H1 (cell line): Measurements from ENCODE around the gene PIGH.

ENCODE experiments used
- CEBPB ChIP-seq: IDR thresholded peaks from 2 replicates; pipeline ENCODE4 v1.6.1; 2012; ENCODE audit warnings: low read depth, low read length
- POLR2A ChIP-seq, 2 experiments: IDR thresholded peaks; 1 replicate in 1 of 2; 2 replicates in 1 of 2; pipeline ENCODE4 v1.6.1; 2011; ENCODE audit warnings: low read depth in 2 of 2, low read length in 2 of 2, mild to moderate bottlenecking in 2 of 2; ENCODE audit errors: control extremely low read depth in 1 of 2
- TF ChIP-seq, protein P1 (sequence below), 3 experiments: IDR thresholded peaks; 1 replicate in 2 of 3; 2 replicates in 1 of 3; pipeline versions ENCODE4 v1.5.1 to v1.6.1; 2011; ENCODE audit warnings: low read length in 3 of 3, mild to moderate bottlenecking in 3 of 3, inconsistent platforms in 2 of 3, low read depth in 1 of 3, moderate library complexity in 1 of 3; ENCODE audit not compliant: insufficient read depth in 1 of 3; ENCODE audit errors: control extremely low read depth in 1 of 3
- TF ChIP-seq, protein P2 (sequence below): IDR thresholded peaks from 2 replicates; pipeline ENCODE4 v1.6.1; 2011; ENCODE audit warnings: low read depth, mild to moderate bottlenecking, low read length; ENCODE audit not compliant: insufficient read depth

GRCh38 chr14:67555518-67556090 lies 44.5 kb downstream of the PIGH start:
- TF ChIP-seq, protein P1, sequence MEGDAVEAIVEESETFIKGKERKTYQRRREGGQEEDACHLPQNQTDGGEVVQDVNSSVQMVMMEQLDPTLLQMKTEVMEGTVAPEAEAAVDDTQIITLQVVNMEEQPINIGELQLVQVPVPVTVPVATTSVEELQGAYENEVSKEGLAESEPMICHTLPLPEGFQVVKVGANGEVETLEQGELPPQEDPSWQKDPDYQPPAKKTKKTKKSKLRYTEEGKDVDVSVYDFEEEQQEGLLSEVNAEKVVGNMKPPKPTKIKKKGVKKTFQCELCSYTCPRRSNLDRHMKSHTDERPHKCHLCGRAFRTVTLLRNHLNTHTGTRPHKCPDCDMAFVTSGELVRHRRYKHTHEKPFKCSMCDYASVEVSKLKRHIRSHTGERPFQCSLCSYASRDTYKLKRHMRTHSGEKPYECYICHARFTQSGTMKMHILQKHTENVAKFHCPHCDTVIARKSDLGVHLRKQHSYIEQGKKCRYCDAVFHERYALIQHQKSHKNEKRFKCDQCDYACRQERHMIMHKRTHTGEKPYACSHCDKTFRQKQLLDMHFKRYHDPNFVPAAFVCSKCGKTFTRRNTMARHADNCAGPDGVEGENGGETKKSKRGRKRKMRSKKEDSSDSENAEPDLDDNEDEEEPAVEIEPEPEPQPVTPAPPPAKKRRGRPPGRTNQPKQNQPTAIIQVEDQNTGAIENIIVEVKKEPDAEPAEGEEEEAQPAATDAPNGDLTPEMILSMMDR (IDR thresholded peaks at IDR 0.05; ENCODE audit: control extremely low read depth in 1 of 3, insufficient read depth in 1 of 3, low read depth in 1 of 3, low read length in 3 of 3), result no peak
- TF ChIP-seq, protein P2, sequence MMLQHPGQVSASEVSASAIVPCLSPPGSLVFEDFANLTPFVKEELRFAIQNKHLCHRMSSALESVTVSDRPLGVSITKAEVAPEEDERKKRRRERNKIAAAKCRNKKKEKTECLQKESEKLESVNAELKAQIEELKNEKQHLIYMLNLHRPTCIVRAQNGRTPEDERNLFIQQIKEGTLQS, result no peak
- no peak for TF ChIP-seq CEBPB
- no peak for TF ChIP-seq POLR2A (IDR thresholded peaks at IDR 0.05; ENCODE audit: control extremely low read depth in 1 of 2, low read depth in 2 of 2, low read length in 2 of 2)
